NCI-H748 (cell line): ENCODE data around the gene BCL2L1.
"Not testable (repeated sequence)": the region's sequence is repeated elsewhere in the genome, so short reads cannot be mapped to it uniquely, and the experiment has no call there.

Experiments used
- DNase-seq: peaks from one replicate; lab custom pipeline; 2025; ENCODE audit not compliant: unreplicated experiment; lab: John Stamatoyannopoulos, UW

BCL2L1 gene

GRCh38 chr20:31722257-31723068 lies at the start of gene BCL2L1:
BCL2L1 (minus strand) TSS chr20:31722868; CDS start chr20:31722218, 650 bp downstream.
- peak; percentile 83 for DNase-seq

- no peak for DNase-seq
Measured at GRCh38 chr20:31770243-31770642, 47.6 kb upstream of the BCL2L1 start.

GRCh38 chr20:31769681-31770080 lies 47.0 kb upstream of the BCL2L1 start:
- DNase-seq, result no peak

- DNase-seq, result no peak
Measured at GRCh38 chr20:31767805-31768204, 45.1 kb upstream of the BCL2L1 start.

GRCh38 chr20:31764641-31765305 lies 42.1 kb upstream of the BCL2L1 start:
- no peak for DNase-seq

- DNase-seq, result no peak
Measured at GRCh38 chr20:31760519-31761240, 38.0 kb upstream of the BCL2L1 start.

- no peak for DNase-seq
Measured at GRCh38 chr20:31759836-31760518, 37.3 kb upstream of the BCL2L1 start.

- no peak for DNase-seq
Measured at GRCh38 chr20:31758991-31759390, 36.3 kb upstream of the BCL2L1 start.

- no peak for DNase-seq
Measured at GRCh38 chr20:31758521-31758920, 35.9 kb upstream of the BCL2L1 start.

GRCh38 chr20:31757254-31757653 lies 34.6 kb upstream of the BCL2L1 start:
- no peak for DNase-seq

GRCh38 chr20:31751126-31751525 lies 28.5 kb upstream of the BCL2L1 start:
- DNase-seq, result no peak

GRCh38 chr20:31749223-31749622 lies 26.6 kb upstream of the BCL2L1 start:
- no peak for DNase-seq

GRCh38 chr20:31747640-31748039 lies 25.0 kb upstream of the BCL2L1 start:
- no peak for DNase-seq

GRCh38 chr20:31747028-31747427 lies 24.4 kb upstream of the BCL2L1 start:
- not testable (repeated sequence) for DNase-seq

- DNase-seq, result no peak
Measured at GRCh38 chr20:31746068-31746878, 23.6 kb upstream of the BCL2L1 start.

GRCh38 chr20:31740656-31741323 lies 18.1 kb upstream of the BCL2L1 start:
- no peak for DNase-seq

- DNase-seq, result no peak
Measured at GRCh38 chr20:31740208-31740607, 17.5 kb upstream of the BCL2L1 start.

- DNase-seq, result no peak
Measured at GRCh38 chr20:31739550-31739977, 16.9 kb upstream of the BCL2L1 start.

GRCh38 chr20:31738729-31739549 lies 16.3 kb upstream of the BCL2L1 start, which contains the start of gene TPX2:
TPX2 (plus strand) TSS chr20:31739290; CDS start chr20:31757477, 18,187 bp downstream.
- peak; percentile 98 for DNase-seq
